GM12878 (cell line): Measurements from ENCODE around the gene GPR151. TPM values are rescaled to one million over a fixed set of nuclear protein-coding genes. Genes with fewer than 3 reads are reported as not detected.

Experiments
- ATAC-seq: fragments of 200-7000 bp; cut with Tn5 transposase; 3 replicates; pipeline ENCODE4 v1.9.1; 2020; ENCODE audit warnings: mild to moderate bottlenecking, moderate library complexity
- BruUV-seq: library from RNA; stranded (reverse); fragments of 400-500 nt; replicated peaks from 2 replicates; lab custom pipeline; 2021; lab: Mats Ljungman, UMichigan
- CTCF ChIA-PET: fragments of 300-600 bp; sonication (Branson Sonifier 250); formaldehyde crosslinking; extraction: SDS; loops from one replicate; lab custom pipeline; 2021; ENCODE audit warnings: inconsistent platforms; lab: Yijun Ruan, JAX
- POLR2A ChIA-PET: fragments of 350-600 bp; formaldehyde crosslinking; extraction: SDS; loops from one replicate; lab custom pipeline; 2021; ENCODE audit warnings: inconsistent platforms; lab: Charles Lee
- RAD21 ChIA-PET: fragments of 300-600 bp; sonication (Branson Sonifier 250); formaldehyde crosslinking; loops from one replicate; lab custom pipeline; 2023; ENCODE audit warnings: antibody characterized with exemption; ENCODE audit not compliant: unreplicated experiment; lab: Charles Lee
- SMC1A ChIA-PET: fragments of 300-600 bp; sonication (Branson Sonifier 250); formaldehyde crosslinking; loops from one replicate; lab custom pipeline; 2023; ENCODE audit not compliant: unreplicated experiment, uncharacterized antibody; lab: Charles Lee
- DNase-seq: peaks from one replicate; pipeline ENCODE4 v3.0.0-alpha.2; 2011; ENCODE audit warnings: low read depth, low spot score
- FAIRE-seq: peaks from 3 replicates; lab custom pipeline; 2011; peaks lifted over from hg19 to GRCh38; lab: Jason Lieb, UNC
- H2AFZ ChIP-seq: 2 replicates; pipeline ENCODE4 v1.6.0; 2011; ENCODE audit warnings: low read depth, low read length, control low read depth; ENCODE audit not compliant: control insufficient read depth
- H3K27ac ChIP-seq: 2 replicates; pipeline ENCODE4 v1.5.1; 2011; ENCODE audit warnings: control low read depth; ENCODE audit not compliant: control insufficient read depth, insufficient read depth
- H3K27me3 ChIP-seq, 2 experiments: replicated peaks in 1 of 2; 2 replicates each; pipeline versions ENCODE4 v1.6.0 to v1.6.1; 2011; ENCODE audit warnings: low read length in 1 of 2; ENCODE audit not compliant: control insufficient read depth in 2 of 2, insufficient read depth in 2 of 2
- H3K36me3 ChIP-seq, 2 experiments: 2 replicates each; pipeline ENCODE4 v1.5.1; 2011; ENCODE audit warnings: low read length in 1 of 2; ENCODE audit not compliant: control insufficient read depth in 2 of 2, insufficient read depth in 2 of 2
- H3K4me1 ChIP-seq: 2 replicates; pipeline ENCODE4 v1.6.1; 2011; ENCODE audit warnings: mild to moderate bottlenecking, low read length, moderate library complexity, mixed read lengths; ENCODE audit not compliant: control insufficient read depth, insufficient read depth
- H3K4me2 ChIP-seq: 2 replicates; pipeline ENCODE4 v1.6.0; 2011; ENCODE audit warnings: control low read depth; ENCODE audit not compliant: control insufficient read depth, insufficient read depth
- H3K4me3 ChIP-seq: fragments of 200-600 bp; sonication (generic); 2 replicates; pipeline ENCODE4 v1.5.1; 2016
- H3K79me2 ChIP-seq: 2 replicates; pipeline ENCODE4 v1.6.0; 2011; ENCODE audit warnings: low read length; ENCODE audit not compliant: control insufficient read depth, insufficient read depth
- H3K9ac ChIP-seq: 2 replicates; pipeline ENCODE4 v1.8.0; 2011; ENCODE audit warnings: low read length, control low read depth, mixed read lengths; ENCODE audit not compliant: control insufficient read depth, insufficient read depth
- H3K9me3 ChIP-seq: replicated peaks from 3 replicates; pipeline ENCODE4 v1.5.1; 2011; ENCODE audit warnings: mild to moderate bottlenecking, low read length; ENCODE audit not compliant: control insufficient read depth, insufficient read depth
- H4K20me1 ChIP-seq: 2 replicates; pipeline ENCODE4 v1.6.0; 2011; ENCODE audit not compliant: control insufficient read depth, insufficient read depth
- FOXM1 ChIP-seq: IDR thresholded peaks from 2 replicates; pipeline ENCODE4 v1.6.1; 2012; ENCODE audit warnings: low read depth, mild to moderate bottlenecking, inconsistent platforms, low read length, moderate library complexity
- SMAD1 ChIP-seq: fragments of 450-650 bp; IDR thresholded peaks from 2 replicates; pipeline ENCODE4 v1.6.1; 2018; ENCODE audit warnings: mild to moderate bottlenecking, low read depth; ENCODE audit not compliant: partially characterized antibody
- SUZ12 ChIP-seq: fragments of 200-600 bp; sonication (generic); IDR thresholded peaks from one replicate; pipeline ENCODE4 v1.6.1; 2018; ENCODE audit warnings: antibody characterized with exemption, mild to moderate bottlenecking; ENCODE audit not compliant: unreplicated experiment
- ZBED1 ChIP-seq: IDR thresholded peaks from 2 replicates; pipeline ENCODE4 v1.6.1; 2016; ENCODE audit warnings: borderline replicate concordance
- ZNF592 ChIP-seq: fragments of 450-650 bp; IDR thresholded peaks from 2 replicates; pipeline ENCODE4 v1.6.1; 2017; ENCODE audit warnings: mild to moderate bottlenecking, moderate library complexity
- WGBS: methylation state at CpG from one replicate; pipeline ENCODE4 v1.1.6; 2016; ENCODE audit warnings: low lambda C conversion rate; ENCODE audit not compliant: insufficient replicate concordance, insufficient coverage; ENCODE audit errors: missing lambda C conversion rate; 5-methylcytosine and 5-hydroxymethylcytosine counted together
- in situ Hi-C: fragments of 300-500 bp; cut with MboI; formaldehyde crosslinking; loops from 9 replicates; pipeline ENCODE4 v1.14.3; 2018; ENCODE audit warnings: mixed read lengths
- intact Hi-C: fragments of 100-400 bp; cut with micrococcal nuclease; formaldehyde crosslinking; loops from one replicate; pipeline ENCODE4 v1.14.2; 2022; ENCODE audit not compliant: unreplicated experiment
- polyA plus RNA-seq, 11 experiments: library from polyadenylated mRNA; depleted of rRNA in 4 of 11; unstranded in 6 of 11; stranded (reverse) in 5 of 11; fragments of >200 nt; fragmentation: Nextera tagmentation in 4 of 11; fragmentation: Illumina TruSeq in 1 of 11; extraction: Ambion mirVana in 4 of 11; extraction: Trizol in 1 of 11; gene quantifications; 1 replicate in 1 of 11; 2 replicates in 10 of 11; pipeline versions ENCODE4 v1.2.1 to v1.2.3, GENCODE V29; 2011 to 2016; ENCODE audit warnings: inconsistent platforms in 2 of 11, missing spikeins in 2 of 11, low read depth in 1 of 11
- total RNA-seq, 4 experiments: library from RNA; depleted of rRNA in 3 of 4; stranded (reverse); fragments of >200 nt in 3 of 4; fragmentation: Illumina TruSeq in 1 of 4; extraction: Trizol in 1 of 4; gene quantifications; 2 replicates each; pipeline versions ENCODE4 v1.2.1 to v1.2.3, GENCODE V29; 2013 to 2021

The GPR151 gene
- total and polyA plus RNA-seq, 10 of the 15 experiments (the other 5 are each of a cell fraction or from before 2014, with no cell fraction given) = 0.11 TPM; not detected in 9

- no TSS peak for BruUV-seq
- no peak overlapping the region for H3K4me2 ChIP-seq
- H3K36me3 ChIP-seq = no peaks in the 10 kb centered on the region
- no peak overlapping the region for H2AFZ ChIP-seq
- no peak for TF ChIP-seq ZNF592
- no peak for TF ChIP-seq SMAD1
- no peak for TF ChIP-seq SUZ12
- no peak for TF ChIP-seq FOXM1
- TF ChIP-seq ZBED1 = no peak
- FAIRE-seq (no peak), DNase-seq (no peak), ATAC-seq (no peak)
- no peaks in the 10 kb centered on the region for H3K9me3 ChIP-seq
- H3K27ac ChIP-seq = no peak overlapping the region
- H3K4me1 ChIP-seq = no peaks in the 10 kb centered on the region
- H3K27me3 ChIP-seq = no peaks in the 10 kb centered on the region
- intact Hi-C loops (no loop called here), in situ Hi-C loops (no loop called here)
- WGBS = 40% methylated on average over 2 of the region's 2 CpGs
- CTCF ChIA-PET = interaction anchor here (0.5 to 6.3 kb wide), 3 partner anchors 12 to 384 kb away, joined by 4 to 48 read pairs (median 7); no protein-coding TSS in a partner anchor
- H4K20me1 ChIP-seq = no peaks in the 10 kb centered on the region
- H3K4me3 ChIP-seq = no peak overlapping the region
- RAD21 ChIA-PET = no interaction called here
- no peak overlapping the region for H3K9ac ChIP-seq
- POLR2A ChIA-PET = no interaction called here
- SMC1A ChIA-PET = interaction anchor here (1.4 kb wide), 1 partner anchor 16 kb away, joined by 3 read pairs; no protein-coding TSS in a partner anchor
- no peaks in the 10 kb centered on the region for H3K79me2 ChIP-seq
Observed at GRCh38 chr5:146520731-146521130, 4.7 kb upstream of the GPR151 start.
